NCI-H510A treated with DMSO at 0.1 percent for 48 hours (cell line): ENCODE data around the gene GLI1.
A peak's percentile ranks its signal among the peaks of the same experiment; 100 is the strongest.

Source experiments
- DNase-seq: peaks from one replicate; lab custom pipeline; 2025; lab: John Stamatoyannopoulos, UW

The GLI1 gene

GRCh38 chr12:57520053-57520818 lies 60.7 kb downstream of the GLI1 start, which contains the start of gene DDIT3:
DDIT3 (minus strand) TSS chr12:57520514; CDS start chr12:57517406, 3,108 bp downstream.
- peak; percentile 98 for DNase-seq

DNA sequence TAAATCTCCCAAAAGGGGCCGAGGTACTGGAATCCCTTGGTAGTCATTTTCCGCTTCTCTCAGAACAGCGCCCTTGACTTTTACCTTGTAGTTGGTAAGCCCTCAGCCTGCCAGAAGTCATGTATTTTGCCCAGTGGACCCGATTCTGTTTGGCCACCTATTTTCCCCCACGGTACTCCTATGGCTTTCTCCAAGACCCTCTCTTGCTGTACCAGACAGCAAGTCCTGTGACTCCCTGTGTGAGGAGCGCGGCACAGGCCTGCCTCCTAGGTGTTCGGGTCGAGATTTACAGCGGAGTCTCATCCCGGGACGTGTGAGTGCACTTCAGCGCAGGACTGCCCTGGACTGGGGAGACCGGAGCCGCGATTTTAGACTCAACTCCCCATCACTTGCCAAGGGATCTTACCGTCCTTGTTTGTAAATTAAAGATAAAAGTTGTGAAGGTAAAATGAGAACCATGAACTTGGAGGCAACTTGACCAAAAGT lies 62.0 kb downstream of the GLI1 start:
- peak; percentile 72 for DNase-seq
